Hematopoietic multipotent progenitor cell treated with erythropoietin and hydrocortisone succinate and interleukin-3 and kit ligand, for 6 days (in vitro differentiated cells): ENCODE data around the gene SSR4.

ENCODE experiments used
- DNase-seq: peaks from one replicate; pipeline ENCODE4 v3.0.0-alpha.2; 2015

SSR4 gene

GRCh38 chrX:153769865-153770600, 24.4 kb upstream of the SSR4 start:
- DNase-seq: no peak

DNA sequence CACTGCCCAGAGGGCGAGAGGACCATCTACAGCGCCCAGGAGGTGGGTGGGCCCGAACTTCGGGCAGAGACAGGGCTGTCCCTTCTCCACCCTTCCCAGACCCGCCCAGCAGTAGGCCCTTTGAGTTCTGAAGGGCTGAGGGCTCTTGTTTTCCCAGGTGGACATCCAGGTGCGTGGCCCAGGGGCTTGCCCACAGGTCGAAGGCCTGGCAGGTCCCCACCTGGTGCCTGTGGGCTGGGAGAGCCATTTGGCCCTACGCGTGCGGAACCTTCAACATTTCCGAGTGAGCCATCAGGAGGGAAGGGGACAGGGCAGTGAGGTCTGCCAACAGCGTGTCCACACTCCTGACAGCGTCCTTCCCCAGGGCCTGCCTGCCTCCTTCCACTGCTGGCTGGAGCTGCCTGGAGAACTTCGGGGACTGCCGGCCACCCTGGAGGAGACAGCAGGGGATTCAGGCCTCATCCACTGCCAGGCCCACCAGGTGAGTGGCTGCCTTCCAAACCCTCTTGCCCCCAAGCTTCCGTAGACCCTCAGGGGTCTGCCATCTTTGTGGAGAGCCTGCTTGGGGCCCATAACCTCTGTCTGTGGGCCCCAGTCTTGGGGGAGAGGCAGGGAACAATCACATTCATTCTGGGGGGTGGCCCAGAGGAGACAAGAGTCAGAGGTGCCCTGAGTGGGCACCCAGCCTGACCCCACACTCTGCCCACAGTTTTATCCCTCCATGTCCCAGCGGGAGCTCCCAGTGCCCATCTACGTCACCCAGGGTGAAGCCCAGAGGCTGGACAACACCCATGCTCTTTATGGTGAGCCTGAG, 23.7 kb upstream of the SSR4 start:
- DNase-seq: no peak

- DNase-seq: no peak
Measured at GRCh38 chrX:153771415-153772315, 22.8 kb upstream of the SSR4 start.

GRCh38 chrX:153772316-153773217, 21.9 kb upstream of the SSR4 start:
- DNase-seq: no peak

DNA sequence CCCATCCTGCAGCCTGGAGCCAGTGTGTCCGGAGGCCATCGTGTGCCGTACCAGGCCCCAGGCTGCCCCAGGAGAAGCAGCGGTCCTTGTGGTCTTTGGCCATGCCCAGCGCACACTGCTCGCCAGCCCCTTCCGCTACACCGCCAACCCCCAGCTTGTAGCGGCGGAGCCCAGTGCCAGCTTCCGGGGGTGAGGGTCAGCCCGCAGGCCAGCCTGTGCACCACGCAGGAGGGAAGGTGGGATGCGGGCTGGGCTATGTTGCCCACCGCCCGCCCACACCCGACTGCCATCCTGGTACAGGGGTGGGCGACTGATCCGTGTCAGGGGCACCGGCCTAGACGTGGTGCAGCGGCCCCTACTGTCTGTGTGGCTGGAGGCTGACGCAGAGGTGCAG, 21.3 kb upstream of the SSR4 start:
- DNase-seq: no peak

GRCh38 chrX:153773741-153774575, 20.5 kb upstream of the SSR4 start:
- DNase-seq: no peak

GRCh38 chrX:153774576-153775292, 19.7 kb upstream of the SSR4 start:
- DNase-seq: no peak

GRCh38 chrX:153775293-153776119, 19.0 kb upstream of the SSR4 start:
- DNase-seq: no peak

GRCh38 chrX:153776120-153776599, 18.3 kb upstream of the SSR4 start:
- DNase-seq: no peak

- DNase-seq: peak; percentile 16
Measured at GRCh38 chrX:153776611-153777045, 17.8 kb upstream of the SSR4 start.

- no peak for DNase-seq
Measured at GRCh38 chrX:153777261-153778090, 17.0 kb upstream of the SSR4 start.

- no peak for DNase-seq
Measured at GRCh38 chrX:153778181-153778580, 16.3 kb upstream of the SSR4 start.

- peak; percentile 21 for DNase-seq
Measured at GRCh38 chrX:153778684-153779101, 15.8 kb upstream of the SSR4 start.

DNA sequence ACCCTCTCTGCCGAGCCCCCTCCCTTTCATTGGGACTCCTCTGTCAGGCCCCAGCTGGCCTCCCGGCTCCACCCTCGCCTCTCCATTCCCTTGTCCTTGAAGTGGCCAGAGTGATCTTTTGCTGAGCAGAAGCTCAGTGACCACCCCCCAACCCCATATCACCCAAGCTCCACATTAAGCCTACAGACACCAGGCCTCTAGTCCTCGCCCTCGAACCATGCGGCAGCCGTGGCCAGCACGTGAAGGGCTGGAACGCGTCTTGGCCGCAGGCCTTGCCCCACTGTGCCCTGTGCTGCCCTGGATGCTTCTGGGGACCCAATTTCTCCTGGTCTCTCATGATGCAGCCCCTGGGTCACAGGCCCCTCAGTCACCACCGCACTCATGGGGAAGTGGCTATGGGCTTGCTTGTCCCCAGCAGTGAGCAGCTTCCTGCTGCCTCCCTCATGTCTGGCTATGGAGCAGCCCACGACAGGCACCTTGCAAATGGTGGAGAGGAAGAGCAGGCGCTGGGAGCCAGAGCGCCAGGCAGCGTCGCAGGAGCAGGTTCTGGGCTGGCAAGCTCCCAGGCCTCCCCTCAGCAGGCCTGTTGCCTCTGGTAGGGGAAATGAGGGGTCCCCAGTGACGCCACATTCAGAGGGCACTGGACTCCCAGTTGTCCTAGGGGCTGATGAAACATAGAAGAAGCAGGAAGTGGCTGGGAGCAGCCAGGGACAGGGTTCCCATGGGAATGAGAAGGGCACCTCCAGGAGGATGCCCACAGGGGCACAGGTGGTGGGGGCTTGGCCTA, 14.4 kb upstream of the SSR4 start:
- no peak for DNase-seq

- DNase-seq: no peak
Measured at GRCh38 chrX:153780678-153781427, 13.6 kb upstream of the SSR4 start, which contains the start of gene SRPK3. TSS of gene SRPK3 (plus strand) at chrX:153781041. CDS start at chrX:153781087, 46 bp downstream.

DNA sequence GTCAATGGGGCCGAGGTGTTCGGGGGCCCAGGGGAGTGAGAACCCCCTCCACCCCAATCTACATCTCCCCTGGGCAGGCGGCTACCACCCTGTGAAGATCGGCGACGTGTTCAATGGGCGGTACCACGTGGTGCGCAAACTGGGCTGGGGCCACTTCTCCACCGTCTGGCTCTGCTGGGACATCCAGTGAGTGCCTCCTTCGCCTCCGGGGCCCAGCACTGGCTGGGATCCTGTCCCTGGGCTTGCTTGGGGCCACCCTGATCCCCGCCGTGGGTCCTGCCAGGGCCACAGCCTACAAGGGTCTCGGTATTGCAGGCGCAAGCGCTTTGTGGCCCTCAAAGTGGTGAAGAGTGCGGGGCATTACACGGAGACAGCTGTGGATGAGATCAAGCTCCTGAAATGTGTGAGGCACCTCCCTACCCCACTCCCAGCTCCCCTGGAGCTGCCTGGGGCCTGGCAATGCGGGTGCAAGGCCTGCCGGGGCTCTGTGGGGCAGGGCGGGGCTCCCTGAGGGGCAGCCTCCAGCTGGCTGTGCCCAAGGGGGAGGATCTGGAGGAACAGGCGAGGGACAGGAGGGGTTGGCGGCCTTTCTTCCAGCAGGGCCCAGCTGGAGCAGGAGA, 12.9 kb upstream of the SSR4 start:
- DNase-seq: no peak
